HCT116 (cell line): Measurements from ENCODE around the gene KIF13A.

ENCODE experiments used
- CTCF ChIP-seq, 3 experiments: fragments of 200-600 bp in 1 of 3; sonication (generic) in 1 of 3; IDR thresholded peaks in 2 of 3; conservative IDR thresholded peaks in 1 of 3; 2 replicates each; pipeline ENCODE4 v1.5.1; 2012 to 2017; ENCODE audit warnings: low read depth in 2 of 3, low read length in 2 of 3, antibody characterized with exemption in 1 of 3, borderline replicate concordance in 1 of 3, control low read depth in 1 of 3, mild to moderate bottlenecking in 1 of 3, mixed read lengths in 1 of 3, mixed run types in 1 of 3, moderate library complexity in 1 of 3; ENCODE audit not compliant: insufficient read depth in 1 of 3
- EZH2 ChIP-seq: fragments of 200-600 bp; sonication (generic); IDR thresholded peaks from 2 replicates; pipeline ENCODE4 v1.6.1; 2017; ENCODE audit warnings: antibody characterized with exemption, mixed run types
- MAX ChIP-seq: IDR thresholded peaks from 2 replicates; pipeline ENCODE4 v1.6.1; 2012
- POLR2A ChIP-seq: IDR thresholded peaks from 2 replicates; pipeline ENCODE4 v1.7.0; 2011; ENCODE audit warnings: borderline replicate concordance; ENCODE audit not compliant: insufficient read depth, insufficient read length; ENCODE audit errors: extremely low read depth
- SIN3A ChIP-seq: IDR thresholded peaks from 2 replicates; pipeline ENCODE4 v1.6.1; 2012; ENCODE audit warnings: low read depth

DNA sequence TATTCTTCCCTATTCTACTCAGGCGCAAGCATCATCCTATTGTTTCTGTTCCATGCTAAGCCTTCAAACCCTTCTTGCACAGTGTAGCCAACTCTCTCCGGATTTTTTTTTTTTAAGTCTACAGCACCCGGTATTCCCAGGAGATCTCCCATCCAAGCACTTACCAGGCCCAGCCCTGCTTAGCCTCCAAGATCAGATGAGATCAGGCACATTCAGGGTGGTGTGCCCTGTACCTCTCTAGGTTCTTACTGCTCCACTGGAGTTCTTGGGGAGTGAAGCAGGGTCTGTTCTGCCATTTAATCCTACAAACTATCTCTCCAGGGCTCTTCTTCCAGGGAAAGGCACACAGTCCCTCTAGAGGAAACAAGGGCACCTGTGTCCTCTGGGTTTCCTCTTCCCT is 265.8 kb downstream of the KIF13A start:
- TF ChIP-seq CTCF (IDR thresholded peaks at IDR 0.05 in 2 of 3, conservative IDR thresholded peaks at IDR 0.05 in 1 of 3; ENCODE audit: borderline replicate concordance in 1 of 3, insufficient read depth in 1 of 3, low read depth in 2 of 3, low read length in 2 of 3) (no peak), EZH2 (no peak), SIN3A (no peak), MAX (no peak), POLR2A (no peak)
